ENCODE results near the gene VPS35. TPM values are rescaled to one million over a fixed set of nuclear protein-coding genes. Genes with fewer than 3 reads are reported as not detected.

VPS35 gene
- polyA plus RNA-seq, 1 experiment: 26.4 TPM

DNA sequence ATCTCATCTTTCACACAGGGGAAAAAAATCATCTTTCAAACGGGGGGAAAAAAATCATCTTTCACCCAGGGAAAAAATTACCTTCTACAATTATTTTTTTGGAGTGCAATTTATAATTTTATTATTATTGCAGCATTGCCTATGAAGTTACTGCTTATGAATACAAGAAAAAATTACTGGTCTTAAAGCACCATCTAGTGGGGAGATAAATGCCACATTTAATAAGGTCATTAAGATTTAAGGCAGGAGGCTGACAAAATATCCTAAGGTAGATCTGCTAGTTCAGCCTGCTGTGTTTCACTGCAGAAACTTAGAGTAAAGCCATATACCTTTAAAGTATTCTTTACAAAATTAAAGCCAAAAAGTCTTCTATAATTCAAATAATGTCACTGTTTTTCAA is 81.4 kb downstream of the VPS35 start:
- H3K36me3 ChIP-seq (ENCODE audit: control insufficient read depth, insufficient read depth, low read length): no peaks in the 10 kb centered on the region
- ChIA-PET POLR2A (no interaction called here), CTCF (interaction anchor here (1.0 to 7.3 kb wide), 9 partner anchors 9 to 54 kb away, joined by 3 to 156 read pairs (median 6); partner anchors contain the start of gene SHCBP1)
- no peak overlapping the region for H3K4me3 ChIP-seq (ENCODE audit: low read depth, low read length)
- DNase-seq (ENCODE audit: low read depth): no peak
- H3K27me3 ChIP-seq (ENCODE audit: control insufficient read depth, insufficient read depth, low read length): no peaks in the 10 kb centered on the region
- peak; percentile 39; the same call in 1 of the 2 replicates for TF ChIP-seq CTCF (IDR thresholded peaks at IDR 0.05; ENCODE audit: insufficient read depth, low read depth, low read length)

DNA sequence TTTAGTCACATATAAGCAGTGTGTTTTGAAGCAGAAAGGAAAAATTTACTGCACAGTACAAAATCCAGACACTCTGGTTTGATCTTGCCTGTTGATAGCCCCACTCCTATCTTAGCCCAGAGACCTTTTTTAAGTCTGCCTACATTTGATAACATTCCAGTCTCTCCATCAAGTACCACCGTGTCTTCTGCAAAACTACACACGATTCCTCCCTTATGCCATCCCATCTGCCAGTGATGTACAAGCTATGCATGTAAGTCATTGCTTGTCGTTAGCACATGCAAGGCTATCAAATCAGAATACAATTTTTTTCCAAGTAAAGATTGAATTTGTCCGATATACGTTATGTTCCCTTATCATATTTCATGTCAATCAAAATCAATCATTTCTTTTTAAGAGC is 82.7 kb downstream of the VPS35 start:
- ChIA-PET POLR2A (interaction anchor here (0.9 kb wide), 1 partner anchor 52 kb away, joined by 3 read pairs; no protein-coding TSS in a partner anchor), CTCF (interaction anchor here (0.6 to 7.3 kb wide), 10 partner anchors 9 to 586 kb away, joined by 3 to 156 read pairs (median 5); no protein-coding TSS in a partner anchor)
- DNase-seq (ENCODE audit: low read depth): no peak

More for the DNA sequence above, 82.7 kb downstream of the VPS35 start:
- Histone ChIP-seq H3K4me3 (ENCODE audit: low read depth, low read length) (no peak overlapping the region), H3K27me3 (ENCODE audit: control insufficient read depth, insufficient read depth, low read length) (no peaks in the 10 kb centered on the region), H3K36me3 (ENCODE audit: control insufficient read depth, insufficient read depth, low read length) (no peaks in the 10 kb centered on the region)
- TF ChIP-seq CTCF (IDR thresholded peaks at IDR 0.05; ENCODE audit: insufficient read depth, low read depth, low read length): no peak

Other genes starting within 250 kb of the VPS35 start
- gene SHCBP1, start 67.8 kb downstream of the VPS35 start, polyA plus RNA-seq (2011; rRNA removed): 17.0 and 18.8 TPM in 2 replicates
- 8.0 and 8.9 TPM in 2 replicates for gene ORC6, start 481 bp upstream of the VPS35 start, polyA plus RNA-seq (2011; rRNA removed)
- 0.04 and 0.10 TPM in 2 replicates for gene MYLK3, start 59.2 kb upstream of the VPS35 start, polyA plus RNA-seq (2011; rRNA removed)
- 2.1 and 5.8 TPM in 2 replicates for gene C16orf87, start 142.0 kb upstream of the VPS35 start, polyA plus RNA-seq (2011; rRNA removed)
- gene GPT2, start 195.2 kb upstream of the VPS35 start, polyA plus RNA-seq (2011; rRNA removed): 22.3 and 34.1 TPM in 2 replicates

Measured in BJ (cell line).